GM21529 (cell line): Measurements from ENCODE around the gene SUSD6.
A peak's percentile ranks its signal among the peaks of the same experiment; 100 is the strongest.
"Not testable (repeated sequence)": the region's sequence is repeated elsewhere in the genome, so short reads cannot be mapped to it uniquely, and the experiment has no call there.

Experiments
- ATAC-seq: cut with Tn5 transposase; IDR thresholded peaks from one replicate; pipeline ENCODE4 v1.9.1; 2021; ENCODE audit not compliant: unreplicated experiment

The SUSD6 gene

DNA sequence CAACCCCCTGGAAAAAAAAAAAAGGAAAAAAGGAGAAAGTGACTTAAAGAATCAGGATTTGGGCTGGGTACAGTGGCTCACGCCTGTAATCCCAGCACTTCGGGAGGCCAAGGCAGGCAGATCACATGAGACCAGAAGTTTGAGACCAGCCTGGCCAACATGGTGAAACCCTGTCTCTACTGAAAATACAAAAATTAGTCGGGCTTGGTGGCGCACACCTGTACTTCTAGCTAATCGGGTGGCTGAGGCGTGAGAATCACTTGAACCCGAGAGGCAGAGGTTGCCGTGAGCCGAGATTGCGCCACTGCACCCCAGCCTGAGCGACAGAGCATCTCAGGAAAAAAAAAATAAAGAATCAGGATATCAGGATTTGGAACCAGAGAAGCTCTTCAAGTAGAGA lies 36.2 kb downstream of the SUSD6 start:
- ATAC-seq, result not testable (repeated sequence)

DNA sequence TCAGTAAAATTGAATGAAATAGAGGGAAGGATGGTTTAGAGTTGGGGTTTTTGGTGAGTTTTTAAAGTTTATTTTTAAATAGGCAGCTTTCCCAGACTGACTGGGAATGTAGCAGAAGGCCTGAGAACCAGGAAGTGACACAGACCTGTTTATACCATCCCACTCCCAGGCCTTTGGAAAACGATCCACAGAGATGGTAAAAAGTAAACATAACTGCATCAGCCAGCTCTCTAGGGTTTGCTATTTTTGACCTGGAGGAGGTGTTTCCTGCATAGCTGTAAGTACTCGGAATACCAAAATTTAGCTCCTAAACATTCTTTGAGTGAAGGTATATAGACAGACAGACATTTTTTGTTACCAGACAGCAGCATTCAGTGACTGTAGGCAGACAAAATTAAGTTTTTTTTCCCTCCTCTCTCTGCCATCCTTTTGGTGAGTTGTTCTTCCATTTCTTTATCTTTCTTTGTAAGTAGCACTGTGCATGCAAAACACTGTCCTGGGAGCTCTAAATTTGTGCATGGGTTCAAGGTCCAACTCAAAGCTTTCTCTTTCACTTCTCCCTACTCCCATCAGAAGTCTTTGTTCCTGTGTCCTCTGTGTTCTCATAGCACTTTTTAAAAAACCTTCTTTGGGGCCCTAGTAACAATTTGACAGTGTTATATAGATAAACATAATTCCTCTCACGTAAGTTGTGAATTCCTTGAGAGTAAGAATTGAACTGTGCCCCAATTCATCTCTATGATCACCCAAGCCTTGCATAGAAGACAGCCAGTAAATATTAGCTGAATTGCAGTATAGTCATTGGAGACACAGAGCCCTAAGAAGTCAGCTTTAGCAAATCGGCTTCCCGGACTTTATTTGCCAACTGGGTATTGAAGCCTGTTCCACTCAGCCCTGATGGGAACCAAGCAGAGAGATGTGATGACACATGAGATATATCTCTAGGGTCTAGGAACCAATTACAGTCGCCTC lies 37.4 kb downstream of the SUSD6 start:
- peak; percentile 58 for ATAC-seq

- no peak for ATAC-seq
Observed at GRCh38 chr14:69650948-69651369, 39.6 kb downstream of the SUSD6 start.

GRCh38 chr14:69651664-69652063 lies 40.3 kb downstream of the SUSD6 start:
- no peak for ATAC-seq

DNA sequence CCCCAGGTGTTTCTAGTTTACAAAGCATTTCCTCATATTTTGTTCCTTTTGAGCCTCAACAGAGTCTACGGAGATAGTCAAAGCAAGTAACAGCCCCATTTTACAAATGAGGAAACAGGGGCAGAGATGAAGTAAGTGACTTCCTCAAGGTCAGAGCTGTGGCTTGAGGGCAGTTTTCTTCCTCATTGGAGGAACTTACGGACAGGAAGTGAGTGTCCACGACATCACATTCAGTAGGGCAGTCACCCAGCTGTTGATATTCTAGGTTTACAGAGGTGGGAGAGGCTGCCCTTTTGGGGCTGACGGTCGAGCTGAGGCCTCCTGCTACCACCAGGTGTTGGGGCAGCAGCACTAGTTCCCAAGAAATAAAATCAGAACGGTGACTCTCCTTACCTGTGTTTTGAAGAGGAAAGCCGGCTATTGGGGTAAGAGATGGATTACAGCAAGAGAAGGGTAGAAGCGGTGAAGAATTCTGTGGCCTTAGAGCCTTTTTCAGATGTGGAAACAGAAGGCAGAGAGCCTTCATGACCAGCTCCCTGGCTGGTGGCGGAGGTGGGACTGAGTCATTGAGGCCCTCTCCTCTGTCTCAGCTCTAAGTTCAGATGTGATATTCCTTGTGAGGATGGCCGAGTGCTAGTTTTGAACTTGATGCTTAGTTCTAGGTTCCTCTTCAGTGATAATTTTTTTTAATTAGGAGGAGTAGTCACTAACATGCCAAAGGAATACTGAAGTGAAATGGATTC lies 41.7 kb downstream of the SUSD6 start:
- peak; percentile 39 for ATAC-seq

GRCh38 chr14:69654116-69654515 lies 42.7 kb downstream of the SUSD6 start:
- no peak for ATAC-seq

- no peak for ATAC-seq
Observed at GRCh38 chr14:69657950-69658355, 46.6 kb downstream of the SUSD6 start.

GRCh38 chr14:69658664-69659261 lies 47.4 kb downstream of the SUSD6 start:
- ATAC-seq, result no peak

- ATAC-seq, result no peak
Observed at GRCh38 chr14:69660344-69661193, 49.2 kb downstream of the SUSD6 start.

DNA sequence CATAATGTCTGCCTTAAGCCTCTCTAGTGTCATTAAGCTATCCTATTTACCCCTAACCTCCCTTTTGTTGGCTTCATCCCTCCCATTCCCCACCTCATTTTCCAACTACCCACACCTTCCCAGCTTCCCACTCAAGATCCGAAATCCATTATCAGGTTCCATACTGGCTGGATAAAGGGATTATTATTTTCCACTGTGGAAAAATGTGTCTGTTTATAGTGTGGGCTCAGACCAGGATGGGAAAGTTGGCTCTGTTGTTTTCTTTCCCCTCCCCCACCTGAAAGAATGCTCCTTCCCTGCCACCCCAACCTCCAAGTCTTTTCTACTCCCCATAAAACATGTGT lies 49.8 kb downstream of the SUSD6 start:
- ATAC-seq, result no peak

- ATAC-seq, result no peak
Observed at GRCh38 chr14:69662636-69663299, 51.4 kb downstream of the SUSD6 start.

DNA sequence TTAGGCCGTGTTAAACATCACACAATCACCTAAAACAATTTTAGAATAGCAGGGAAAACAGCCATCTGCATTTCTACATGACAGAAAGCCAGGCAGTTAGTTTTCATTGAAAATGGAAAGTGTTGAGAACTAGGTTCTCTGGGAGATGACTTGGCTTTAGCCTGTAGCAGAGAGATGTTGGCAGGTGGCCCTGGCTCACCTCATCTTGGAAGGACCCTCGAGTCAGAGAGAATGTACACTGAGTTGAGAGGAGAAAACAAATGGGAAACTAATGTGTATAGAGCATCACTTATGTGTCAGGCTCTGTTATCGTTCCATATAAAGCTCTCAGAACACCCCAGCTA lies 51.9 kb downstream of the SUSD6 start:
- ATAC-seq, result no peak

GRCh38 chr14:69664265-69664664 lies 52.9 kb downstream of the SUSD6 start:
- no peak for ATAC-seq

GRCh38 chr14:69664865-69665526 lies 53.6 kb downstream of the SUSD6 start:
- no peak for ATAC-seq

DNA sequence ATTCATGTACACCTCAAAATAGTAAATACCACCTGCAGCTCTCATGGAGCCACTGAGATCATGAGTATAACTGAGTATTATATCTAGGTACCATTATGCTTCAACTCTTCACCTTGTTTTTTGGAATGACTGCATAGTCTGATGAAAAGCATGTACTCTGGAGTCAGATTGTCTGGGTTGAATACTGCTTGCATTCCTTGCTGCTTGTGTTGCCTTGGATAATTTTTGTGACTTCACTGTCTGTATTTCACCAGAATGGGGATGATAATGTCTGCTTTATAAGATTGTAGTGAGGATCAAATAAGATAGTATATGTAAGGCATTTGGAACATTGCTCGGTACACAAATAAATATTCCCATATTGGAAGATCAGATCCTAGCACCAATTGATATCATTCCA lies 54.2 kb downstream of the SUSD6 start:
- no peak for ATAC-seq

DNA sequence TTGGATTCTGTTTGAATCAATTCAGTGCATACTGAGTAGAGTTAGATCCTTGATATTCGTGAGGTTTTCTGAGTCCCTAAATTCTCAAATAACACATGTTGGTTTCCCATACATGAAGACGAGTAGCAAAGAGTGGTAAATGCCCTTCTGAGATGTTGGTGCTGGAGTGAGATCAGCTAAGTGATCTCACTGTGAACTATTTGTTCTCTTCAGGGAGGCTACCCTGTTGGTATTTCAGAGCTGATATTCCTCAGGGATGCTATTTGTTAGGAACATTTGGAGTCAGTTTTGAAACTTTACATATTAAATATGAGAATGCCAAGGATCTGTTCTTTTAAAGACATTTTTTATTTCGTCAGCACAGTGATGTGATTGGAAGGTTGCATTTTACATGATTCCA lies 54.7 kb downstream of the SUSD6 start:
- no peak for ATAC-seq

DNA sequence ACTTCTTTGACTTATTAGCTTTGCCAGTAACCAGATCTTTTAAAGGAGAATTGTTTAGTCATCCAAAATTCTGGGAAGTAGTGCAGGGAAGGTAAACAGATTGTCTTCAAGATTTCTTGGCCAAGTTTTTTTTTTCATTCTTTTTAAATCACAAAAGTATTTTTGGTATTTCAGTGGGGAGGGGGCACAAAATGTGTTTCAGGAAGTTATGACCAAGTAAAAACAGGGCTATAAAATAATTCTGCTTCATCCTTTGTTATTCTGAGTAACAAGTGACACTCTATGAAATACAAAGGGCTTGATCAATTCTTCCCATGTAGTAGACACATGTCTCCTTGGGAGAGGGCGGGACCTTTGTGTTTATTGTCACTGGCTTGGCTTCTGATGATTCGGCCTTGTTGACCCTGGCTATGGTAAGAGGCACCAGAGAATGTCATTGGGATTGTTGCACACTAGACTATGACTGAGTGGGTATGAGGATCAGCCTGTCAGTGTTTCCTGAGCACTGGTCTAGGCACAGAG lies 55.4 kb downstream of the SUSD6 start:
- ATAC-seq, result no peak

DNA sequence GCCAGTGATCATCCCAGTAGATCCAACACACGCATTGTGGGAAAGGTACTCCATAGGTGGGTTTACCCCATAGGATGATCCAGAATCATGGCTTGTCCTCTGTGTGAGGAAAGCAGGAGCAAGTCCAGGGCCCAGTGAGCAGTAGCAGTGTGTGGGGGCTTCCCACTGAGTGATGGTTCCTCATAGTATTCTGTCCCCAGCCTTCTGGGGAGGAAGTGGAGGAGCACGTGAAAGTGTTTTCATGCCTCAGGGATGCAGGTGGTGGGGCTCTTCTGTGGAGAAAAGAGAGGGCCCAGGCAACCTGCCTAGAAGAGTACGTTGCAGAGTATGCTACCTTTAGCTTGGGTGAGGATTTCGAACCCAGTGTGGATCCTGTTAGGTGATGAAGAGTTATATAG lies 56.5 kb downstream of the SUSD6 start:
- ATAC-seq, result peak; percentile 37

DNA sequence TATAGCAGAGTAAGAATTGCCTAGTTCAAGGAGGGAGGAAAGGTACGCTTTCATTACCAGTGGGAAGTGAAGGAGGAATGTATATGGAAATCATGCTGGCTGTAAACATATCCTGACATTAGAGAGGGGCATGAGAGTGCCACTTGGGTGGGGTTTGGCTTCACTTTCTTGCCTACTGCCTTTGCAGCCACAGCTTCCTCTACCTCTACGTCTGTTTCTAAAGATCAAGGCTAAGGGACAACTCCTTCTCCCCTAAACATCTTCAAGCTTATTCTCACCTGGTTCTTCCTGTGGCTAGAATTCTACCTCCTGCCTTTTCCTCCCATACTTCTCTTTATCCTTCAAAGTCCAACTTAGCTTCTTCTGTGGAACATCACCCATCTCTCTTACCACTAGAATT lies 58.0 kb downstream of the SUSD6 start:
- ATAC-seq, result no peak

DNA sequence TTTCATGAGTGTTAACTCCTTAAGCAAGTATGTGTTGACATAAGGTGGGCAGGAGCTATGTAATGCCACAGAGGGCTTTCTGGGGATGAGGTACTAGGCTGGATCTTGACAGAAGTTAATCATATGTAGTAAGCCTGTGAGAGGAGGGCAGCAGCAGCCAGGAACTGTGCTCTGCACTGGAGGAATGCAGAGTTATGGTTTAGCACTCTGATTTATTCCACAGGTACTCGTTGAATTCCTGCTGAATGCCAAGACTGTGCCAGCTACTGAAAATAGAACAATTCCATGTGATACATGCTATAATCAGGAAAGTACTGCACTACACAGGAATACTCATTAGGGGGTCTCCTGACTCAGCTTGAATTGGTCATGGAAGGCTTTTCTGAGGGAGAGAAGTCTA lies 58.7 kb downstream of the SUSD6 start:
- no peak for ATAC-seq
